Measurements from ENCODE around the gene DGKZ. TPM values are rescaled to one million over a fixed set of nuclear protein-coding genes. Genes with fewer than 3 reads are reported as not detected.

Gene DGKZ
- total and polyA plus RNA-seq, 10 donors: 44.2 to 136 (median 97.9) TPM

DNA sequence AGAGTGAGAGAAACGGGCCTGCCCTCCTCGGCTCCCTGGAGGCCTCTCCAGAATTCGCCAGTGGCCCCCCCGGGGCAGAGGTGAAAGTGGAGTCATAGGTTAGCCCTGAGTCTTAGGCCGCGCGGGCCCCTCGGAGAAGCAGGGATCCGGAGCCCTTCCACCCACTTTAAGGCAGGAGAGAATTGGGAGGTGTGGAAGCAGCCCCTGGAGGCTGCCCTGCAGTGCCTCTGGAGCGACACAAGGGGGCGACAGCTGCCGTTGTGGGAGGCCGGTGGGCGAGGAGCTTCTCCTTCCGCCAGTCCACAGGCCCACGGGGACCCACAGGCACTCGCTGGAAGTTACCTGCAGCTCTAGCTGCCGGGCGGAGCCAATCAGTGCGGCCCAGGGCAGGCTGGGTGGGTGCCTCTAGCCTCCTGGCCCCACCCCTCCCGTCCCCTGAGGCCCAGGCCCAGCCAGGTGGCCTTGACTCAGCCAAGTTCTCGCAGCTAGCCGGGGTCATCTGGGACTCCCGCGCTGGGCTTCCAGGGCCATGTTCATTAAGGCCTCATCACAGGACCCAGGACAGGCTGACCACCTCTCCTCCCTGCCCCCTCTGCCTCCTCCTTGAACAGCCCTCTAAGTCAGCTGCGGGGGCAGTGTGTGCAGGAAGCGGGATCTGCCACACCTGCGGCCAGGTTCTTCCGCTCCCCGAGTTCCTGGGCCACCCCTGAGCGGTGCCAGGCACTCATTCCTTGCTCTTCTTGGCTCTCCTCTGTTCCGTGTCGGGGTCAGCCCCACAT lies 5.0 kb downstream of the DGKZ start:
- TF ChIP-seq, protein P1, sequence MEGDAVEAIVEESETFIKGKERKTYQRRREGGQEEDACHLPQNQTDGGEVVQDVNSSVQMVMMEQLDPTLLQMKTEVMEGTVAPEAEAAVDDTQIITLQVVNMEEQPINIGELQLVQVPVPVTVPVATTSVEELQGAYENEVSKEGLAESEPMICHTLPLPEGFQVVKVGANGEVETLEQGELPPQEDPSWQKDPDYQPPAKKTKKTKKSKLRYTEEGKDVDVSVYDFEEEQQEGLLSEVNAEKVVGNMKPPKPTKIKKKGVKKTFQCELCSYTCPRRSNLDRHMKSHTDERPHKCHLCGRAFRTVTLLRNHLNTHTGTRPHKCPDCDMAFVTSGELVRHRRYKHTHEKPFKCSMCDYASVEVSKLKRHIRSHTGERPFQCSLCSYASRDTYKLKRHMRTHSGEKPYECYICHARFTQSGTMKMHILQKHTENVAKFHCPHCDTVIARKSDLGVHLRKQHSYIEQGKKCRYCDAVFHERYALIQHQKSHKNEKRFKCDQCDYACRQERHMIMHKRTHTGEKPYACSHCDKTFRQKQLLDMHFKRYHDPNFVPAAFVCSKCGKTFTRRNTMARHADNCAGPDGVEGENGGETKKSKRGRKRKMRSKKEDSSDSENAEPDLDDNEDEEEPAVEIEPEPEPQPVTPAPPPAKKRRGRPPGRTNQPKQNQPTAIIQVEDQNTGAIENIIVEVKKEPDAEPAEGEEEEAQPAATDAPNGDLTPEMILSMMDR (IDR thresholded peaks at IDR 0.05 in 8 of 11, conservative IDR thresholded peaks at IDR 0.05 in 3 of 11): peak; percentile 82 to 98 (median 94)
- TF ChIP-seq POLR2AphosphoS5 (IDR thresholded peaks at IDR 0.05): peak; percentile 20 to 79 (median 59)
- no peak for TF ChIP-seq POLR2A (IDR thresholded peaks at IDR 0.05)
- peak overlapping the region; percentile 15 to 92 (median 78) for H3K27ac ChIP-seq
- intact Hi-C loops (cut with DNase I; ENCODE audit: low total_unique reads): no loop called here
- 45 to 56% (median 48%) methylated on average over 21 to 33 of the region's 33 CpGs for WGBS, 5 donors
- peaks cover 34 to 97% (median 80%) of the 10 kb centered on the region in 6 donors for H3K4me1 ChIP-seq
- DNase-seq: peak; percentile 91
- no peaks in the 10 kb centered on the region for H3K27me3 ChIP-seq (replicated peaks in 1 of 7)
- H3K9me3 ChIP-seq: no peaks in the 10 kb centered on the region
- H3K4me3 ChIP-seq: peak overlapping the region; percentile 2 to 65 (median 21)
- H3K36me3 ChIP-seq: peaks cover 0 to 45% (median 7%) of the 10 kb centered on the region in 6 donors

DNA sequence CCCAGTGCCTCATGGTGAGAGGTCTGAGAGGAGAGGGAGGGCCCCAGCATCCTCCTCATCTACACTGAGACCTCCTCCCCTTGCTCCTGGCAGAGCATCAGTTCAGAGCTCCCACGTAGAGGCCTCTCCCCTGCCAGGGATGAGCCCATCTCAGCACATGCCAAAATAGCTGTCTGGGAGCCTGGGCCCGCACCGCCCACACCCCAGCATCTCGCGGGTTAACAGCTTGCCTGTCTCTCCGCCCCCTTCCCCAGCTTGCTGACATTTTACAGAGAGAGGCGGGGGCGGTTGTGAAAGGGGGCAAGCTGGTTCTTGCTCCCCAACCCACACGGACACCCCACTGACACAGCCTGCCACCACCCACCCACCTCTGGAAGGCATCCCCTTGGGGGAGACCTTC lies 6.4 kb downstream of the DGKZ start:
- Histone ChIP-seq H3K27ac (peak overlapping the region in 6 of 8 donors; percentile 27 to 92 (median 86)), H3K4me1 (peaks cover 31 to 100% (median 76%) of the 10 kb centered on the region in 6 donors), H3K4me3 (peak overlapping the region in 1 of 8 donors; percentile 9), H3K27me3 (replicated peaks in 1 of 7) (no peaks in the 10 kb centered on the region), H3K36me3 (peaks cover 0 to 45% (median 7%) of the 10 kb centered on the region in 6 donors), H3K9me3 (no peaks in the 10 kb centered on the region)
- TF ChIP-seq POLR2A (IDR thresholded peaks at IDR 0.05) (no peak), POLR2AphosphoS5 (IDR thresholded peaks at IDR 0.05) (peak in 1 of 3 donors; percentile 31)
- TF ChIP-seq, protein P1 (IDR thresholded peaks at IDR 0.05 in 8 of 11, conservative IDR thresholded peaks at IDR 0.05 in 3 of 11): no peak
- WGBS, 5 donors: 49 to 62% (median 49%) methylated on average over 6 to 9 of the region's 9 CpGs
- intact Hi-C loops (cut with DNase I; ENCODE audit: low total_unique reads): no loop called here
- no peak for DNase-seq

DNA sequence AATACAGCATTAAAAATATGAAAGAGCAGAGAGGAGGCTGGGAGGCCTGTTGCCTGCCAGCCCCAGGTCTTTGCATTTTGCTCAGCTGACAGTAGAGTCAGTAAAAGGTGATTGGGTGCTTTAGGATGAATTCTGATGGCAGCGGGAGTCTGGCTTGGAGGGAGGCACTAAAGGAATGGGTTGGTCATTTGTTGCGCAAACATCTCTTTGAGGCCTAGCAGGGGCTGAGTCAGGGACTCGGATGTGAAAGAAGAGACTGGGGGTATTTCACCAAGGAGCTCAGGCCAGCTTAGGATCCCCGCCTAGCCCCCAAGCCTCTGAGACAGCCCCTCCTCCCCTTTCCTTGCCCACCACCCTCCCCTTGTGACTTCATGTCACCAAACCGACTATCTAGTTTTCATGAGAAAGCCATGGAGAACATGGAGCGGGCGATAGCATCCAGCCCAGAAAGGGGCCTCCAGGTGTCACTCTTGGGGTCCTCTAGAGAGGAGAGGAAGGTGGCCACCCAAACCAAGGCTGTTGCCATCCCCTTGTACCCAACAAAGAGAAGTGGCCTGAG lies 9.7 kb downstream of the DGKZ start:
- no peaks in the 10 kb centered on the region for H3K27me3 ChIP-seq (replicated peaks in 1 of 7)
- H3K9me3 ChIP-seq: no peaks in the 10 kb centered on the region
- H3K27ac ChIP-seq: peak overlapping the region in 4 of 8 donors; percentile 38 to 78 (median 58)
- H3K4me1 ChIP-seq: peaks cover 32 to 100% (median 67%) of the 10 kb centered on the region in 6 donors
- no peak for DNase-seq
- H3K4me3 ChIP-seq: no peak overlapping the region
- H3K36me3 ChIP-seq: peaks cover 0 to 30% (median 7%) of the 10 kb centered on the region in 6 donors
- TF ChIP-seq POLR2AphosphoS5 (IDR thresholded peaks at IDR 0.05): no peak
- TF ChIP-seq POLR2A (IDR thresholded peaks at IDR 0.05): no peak
- TF ChIP-seq, protein P1 (IDR thresholded peaks at IDR 0.05 in 8 of 11, conservative IDR thresholded peaks at IDR 0.05 in 3 of 11): no peak
- WGBS, 5 donors: 46 to 75% (median 72%) methylated on average over 7 of the region's 7 CpGs
- intact Hi-C loops (cut with DNase I; ENCODE audit: low total_unique reads): no loop called here

DNA sequence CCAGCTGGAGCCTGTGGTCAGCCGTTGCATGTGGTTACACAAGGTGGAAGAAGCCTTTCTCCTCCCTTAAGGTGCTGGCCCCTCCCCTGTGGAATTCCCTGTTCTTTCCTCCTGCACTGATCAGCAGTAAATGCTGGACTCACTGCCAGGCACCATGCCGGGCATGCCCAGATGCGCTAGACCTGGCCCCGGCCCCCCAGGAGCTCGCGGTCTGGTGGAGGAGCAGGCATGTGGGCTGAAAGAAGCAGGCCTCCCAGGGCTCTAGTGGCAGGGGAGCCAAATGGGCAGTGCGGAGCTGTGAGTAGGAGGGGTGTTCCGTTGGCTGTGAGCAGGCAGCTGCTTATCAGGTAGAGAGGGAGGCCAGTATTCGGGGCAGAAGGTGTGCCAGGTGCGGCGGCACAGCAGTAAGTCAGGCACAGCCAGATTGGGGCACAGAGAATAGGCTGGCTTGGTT lies 10.2 kb downstream of the DGKZ start:
- TF ChIP-seq POLR2A (IDR thresholded peaks at IDR 0.05) (no peak), POLR2AphosphoS5 (IDR thresholded peaks at IDR 0.05) (peak in 1 of 3 donors; percentile 52)
- H3K27ac ChIP-seq: peak overlapping the region in 5 of 8 donors; percentile 34 to 78 (median 49)
- peaks cover 32 to 100% (median 67%) of the 10 kb centered on the region in 6 donors for H3K4me1 ChIP-seq
- no peaks in the 10 kb centered on the region for H3K9me3 ChIP-seq
- H3K4me3 ChIP-seq: no peak overlapping the region
- intact Hi-C loops (cut with DNase I; ENCODE audit: low total_unique reads): no loop called here
- H3K36me3 ChIP-seq: peaks cover 0 to 30% (median 7%) of the 10 kb centered on the region in 6 donors
- H3K27me3 ChIP-seq (replicated peaks in 1 of 7): no peaks in the 10 kb centered on the region
- WGBS, 5 donors: 62 to 80% (median 72%) methylated on average over 8 to 11 of the region's 11 CpGs
- DNase-seq: peak; percentile 82
